Suppressor macrophage treated with lipopolysaccharide for 1 hour (primary cell): Measurements from ENCODE around the gene MTA3.
"Not testable (repeated sequence)": the region's sequence is repeated elsewhere in the genome, so short reads cannot be mapped to it uniquely, and the experiment has no call there.

ENCODE experiments used
- DNase-seq, 3 donors: peaks; one replicate each; pipeline ENCODE4 v3.0.0-alpha.2; 2020 to 2022

Gene MTA3

DNA sequence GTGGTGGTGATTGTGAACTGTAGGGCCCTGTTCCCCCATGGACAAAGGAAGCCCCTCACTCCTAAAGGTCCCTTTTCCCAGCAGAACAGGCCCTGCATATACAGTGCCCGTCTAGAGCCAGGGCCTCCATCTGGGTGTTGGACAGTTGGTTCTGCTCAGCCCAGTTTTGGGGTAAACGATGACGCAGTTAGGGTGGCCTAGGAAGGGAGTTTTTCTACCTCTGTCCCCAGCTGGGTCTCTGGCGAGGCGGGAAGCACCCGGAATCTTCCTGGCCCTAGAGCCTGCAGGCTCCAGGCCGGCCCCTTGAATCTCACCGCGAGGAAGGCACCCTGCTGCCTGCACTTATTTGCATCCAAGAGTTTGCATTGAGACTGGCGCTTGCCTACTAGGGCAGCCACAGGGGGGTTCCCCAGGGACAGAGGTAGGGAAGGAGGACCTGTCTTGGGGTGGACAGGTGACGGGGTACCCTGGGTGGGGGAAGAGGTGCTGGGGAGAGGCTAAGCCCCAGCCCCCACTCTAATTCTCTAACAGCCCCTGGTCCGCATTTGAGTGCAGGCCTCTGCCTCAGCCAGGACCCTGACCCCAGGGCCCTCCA lies 529 bp upstream of the MTA3 start:
- no peak for DNase-seq

GRCh38 chr2:42569116-42569711 lies 782 bp downstream of the MTA3 start:
- DNase-seq = peak in 1 of 3 donors; percentile 16

GRCh38 chr2:42569883-42570282 lies 1.5 kb downstream of the MTA3 start:
- DNase-seq = no peak

- DNase-seq = no peak
Measured at GRCh38 chr2:42572297-42573081, 4.1 kb downstream of the MTA3 start.

GRCh38 chr2:42573256-42573655 lies 4.8 kb downstream of the MTA3 start:
- no peak for DNase-seq

- DNase-seq = no peak
Measured at GRCh38 chr2:42575458-42576064, 7.1 kb downstream of the MTA3 start.

- no peak for DNase-seq
Measured at GRCh38 chr2:42578621-42579020, 10.2 kb downstream of the MTA3 start.

DNA sequence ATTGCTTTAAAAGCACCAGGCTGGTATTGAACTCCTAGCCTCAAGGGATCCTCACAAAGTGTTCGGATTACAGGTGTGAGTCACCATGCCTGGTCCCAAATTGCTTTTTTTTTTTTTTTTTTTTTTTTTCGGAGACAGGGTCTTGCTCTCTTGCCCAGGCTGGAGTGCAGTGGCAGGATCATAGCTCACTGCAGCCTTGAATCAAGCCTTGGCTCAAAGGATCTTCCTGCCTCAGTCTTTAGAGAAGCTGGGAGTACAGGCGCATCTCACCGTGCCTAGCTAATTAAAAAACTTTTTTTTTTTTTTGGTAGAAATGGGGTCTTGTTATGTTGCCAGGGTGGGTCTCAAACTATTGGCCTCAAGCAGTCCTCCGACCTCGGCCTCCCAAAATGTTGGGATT lies 12.8 kb downstream of the MTA3 start:
- no peak for DNase-seq

- not testable (repeated sequence) for DNase-seq
Measured at GRCh38 chr2:42584628-42585027, 16.2 kb downstream of the MTA3 start.

DNA sequence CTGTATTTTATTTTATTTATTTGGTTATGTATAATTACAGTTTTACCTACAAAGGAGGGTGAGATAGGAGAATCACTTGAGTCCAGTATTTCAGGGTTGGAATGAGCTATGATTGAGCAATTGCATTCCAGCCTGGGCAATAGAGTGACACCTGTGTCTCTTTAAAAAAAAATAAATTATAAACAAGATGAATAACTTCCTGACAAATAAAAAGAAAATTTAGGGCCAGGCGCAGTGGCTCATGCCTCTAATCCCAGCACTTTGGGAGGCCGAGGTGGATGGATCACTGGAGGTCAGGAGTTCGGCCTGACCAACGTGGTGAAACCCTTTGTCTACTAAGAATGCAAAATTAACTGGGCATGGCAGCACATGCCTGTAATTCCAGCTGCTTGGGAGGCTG lies 17.3 kb downstream of the MTA3 start:
- no peak for DNase-seq

DNA sequence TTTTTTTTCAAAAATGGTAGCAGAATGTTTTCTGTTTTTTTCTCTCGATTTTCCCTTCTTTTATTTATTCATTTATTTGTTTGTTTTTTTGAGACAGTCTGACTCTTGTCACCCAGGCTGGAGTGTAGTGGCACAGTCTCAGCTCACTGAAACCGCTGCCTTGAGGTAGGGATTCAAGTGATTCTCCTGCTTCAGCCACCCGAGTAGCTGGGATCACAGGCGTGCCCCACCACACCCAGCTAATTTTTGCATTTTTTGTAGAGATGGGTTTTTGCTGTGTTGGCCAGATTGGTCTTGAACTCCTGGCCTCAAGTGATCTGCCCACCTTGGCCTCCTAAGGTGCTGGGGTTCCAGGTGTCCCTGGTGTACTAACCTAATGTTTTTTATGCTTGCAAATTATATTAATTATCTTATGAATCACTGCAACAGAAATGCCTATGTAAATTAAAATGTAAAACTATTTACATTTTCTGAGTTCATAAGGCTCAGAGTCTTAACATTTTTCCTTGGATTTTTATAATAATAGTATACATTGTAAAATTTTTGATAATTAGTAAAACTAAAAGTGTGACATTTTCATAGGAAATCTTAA lies 19.2 kb downstream of the MTA3 start:
- no peak for DNase-seq

GRCh38 chr2:42588121-42588520 lies 19.7 kb downstream of the MTA3 start:
- DNase-seq = no peak

DNA sequence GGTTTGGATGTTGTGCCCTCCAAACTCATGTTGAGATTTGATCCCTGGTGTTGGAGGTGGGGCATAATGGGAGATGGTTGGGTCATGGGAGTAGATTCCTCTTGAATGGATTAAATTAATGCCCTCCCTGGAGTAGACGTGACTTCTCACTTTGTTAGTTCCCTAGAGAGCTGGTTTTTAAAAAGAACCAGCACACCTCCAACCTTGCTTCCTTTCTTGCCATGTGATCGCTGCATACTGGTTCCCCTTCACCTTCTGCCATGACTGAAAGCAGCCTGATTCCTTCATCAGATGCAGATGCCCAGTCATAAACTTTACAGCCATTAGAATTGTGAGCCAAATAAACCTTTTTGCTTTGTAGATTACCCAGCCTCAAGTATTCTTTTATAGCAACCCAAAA lies 21.7 kb downstream of the MTA3 start:
- DNase-seq = no peak

GRCh38 chr2:42593282-42593681 lies 24.9 kb downstream of the MTA3 start:
- DNase-seq = no peak

DNA sequence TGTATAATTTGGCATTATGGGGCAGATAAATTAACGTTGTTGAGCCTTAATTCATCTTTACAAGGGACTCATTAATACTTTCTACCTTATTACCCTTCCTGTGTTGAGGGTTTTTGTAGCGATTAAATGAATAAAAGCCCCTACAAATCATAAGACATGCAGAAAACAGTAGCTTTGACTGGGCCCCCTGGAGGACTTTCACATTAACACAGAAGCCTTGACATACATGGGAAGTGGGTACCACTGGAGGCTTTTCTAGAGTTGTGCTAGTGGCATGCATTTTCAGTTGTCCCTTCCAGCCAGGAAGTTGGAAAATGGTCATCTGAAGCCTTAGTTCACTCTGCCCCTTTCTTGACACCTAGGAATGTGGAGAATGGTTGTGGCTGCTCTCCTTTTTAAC lies 30.2 kb downstream of the MTA3 start:
- DNase-seq = no peak

DNA sequence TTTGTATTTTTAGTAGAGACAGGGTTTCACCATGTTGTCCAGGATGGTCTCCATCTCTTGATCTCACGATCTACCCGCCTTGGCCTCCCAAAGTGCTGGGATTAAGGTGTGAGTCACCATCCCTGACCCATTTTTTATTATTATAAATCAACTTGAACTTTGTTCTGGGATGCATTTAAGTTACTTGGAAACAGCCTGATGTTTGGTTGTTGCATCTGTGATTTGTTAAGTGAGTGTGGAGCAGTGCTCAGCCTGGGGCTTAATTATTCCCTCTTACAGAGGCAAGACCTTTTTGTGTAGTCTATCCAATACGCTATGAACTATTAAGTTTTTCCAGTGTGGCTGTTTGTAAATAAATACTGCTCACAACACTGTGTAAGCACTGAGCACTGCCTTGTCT lies 32.6 kb downstream of the MTA3 start:
- no peak for DNase-seq

- DNase-seq = no peak
Measured at GRCh38 chr2:42602218-42602875, 33.9 kb downstream of the MTA3 start.

DNA sequence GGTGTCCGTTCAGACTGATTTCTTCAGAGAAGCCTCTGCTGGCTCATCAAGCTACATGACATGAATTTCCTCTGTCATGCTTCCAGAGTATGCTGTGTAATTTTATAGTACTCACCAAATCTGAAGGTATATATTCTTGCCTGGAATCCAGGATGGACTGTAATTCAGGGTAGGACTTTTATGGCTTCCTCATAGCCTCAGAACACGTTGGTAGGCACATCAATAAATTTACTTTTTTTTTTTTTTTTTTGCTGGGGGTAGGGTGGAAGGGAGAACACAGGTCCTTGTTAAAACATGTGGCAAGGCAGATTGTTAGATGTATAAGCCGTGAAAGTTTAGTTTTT lies 34.4 kb downstream of the MTA3 start:
- no peak for DNase-seq

DNA sequence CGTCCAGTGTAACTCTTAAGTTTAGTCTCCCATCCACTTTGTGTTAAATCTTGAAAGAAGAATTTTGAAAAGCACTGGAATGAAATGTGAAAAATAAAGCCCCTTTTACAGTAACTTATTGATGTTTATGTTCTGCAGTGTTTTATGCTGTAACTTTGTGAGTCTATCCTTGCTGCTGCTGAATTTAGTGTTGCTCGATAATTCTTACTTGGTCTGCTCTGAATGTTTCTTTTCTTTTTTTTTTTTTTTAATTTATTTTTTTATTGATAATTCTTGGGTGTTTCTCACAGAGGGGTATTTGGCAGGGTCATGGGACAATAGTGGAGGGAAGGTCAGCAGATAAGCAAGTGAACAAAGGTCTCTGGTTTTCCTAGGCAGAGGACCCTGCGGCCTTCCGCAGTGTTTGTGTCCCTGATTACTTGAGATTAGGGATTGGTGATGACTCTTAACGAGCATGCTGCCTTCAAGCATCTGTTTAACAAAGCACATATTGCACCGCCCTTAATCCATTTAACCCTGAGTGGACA lies 36.0 kb downstream of the MTA3 start:
- not testable (repeated sequence) for DNase-seq

GRCh38 chr2:42606166-42606565 lies 37.7 kb downstream of the MTA3 start:
- DNase-seq = not testable (repeated sequence)

DNA sequence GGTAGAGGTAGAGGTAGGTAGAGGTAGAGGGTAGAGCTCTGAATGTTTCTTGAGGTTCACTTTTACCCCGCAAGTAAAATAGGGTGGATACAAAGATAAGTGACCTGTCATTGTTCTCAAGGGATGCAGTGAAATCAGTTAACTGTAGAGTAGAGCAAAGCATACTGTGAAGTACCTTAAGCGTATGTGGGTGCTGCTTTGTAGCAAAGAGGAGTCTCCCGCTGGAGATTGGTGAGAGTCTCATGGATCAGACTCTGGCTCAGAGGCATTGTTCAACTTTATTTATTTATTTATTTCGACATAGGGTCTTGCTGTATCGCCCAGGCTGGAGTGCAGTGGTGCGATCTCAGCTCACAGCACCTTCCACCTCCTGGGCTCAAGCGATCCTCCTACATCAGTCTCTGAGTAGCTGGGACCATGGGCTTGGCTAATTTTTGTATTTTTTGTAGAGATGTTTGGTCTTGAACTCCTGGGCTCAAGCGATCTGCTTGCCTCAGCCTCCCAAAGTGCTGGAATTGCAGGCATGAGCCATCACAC lies 38.7 kb downstream of the MTA3 start:
- no peak for DNase-seq

DNA sequence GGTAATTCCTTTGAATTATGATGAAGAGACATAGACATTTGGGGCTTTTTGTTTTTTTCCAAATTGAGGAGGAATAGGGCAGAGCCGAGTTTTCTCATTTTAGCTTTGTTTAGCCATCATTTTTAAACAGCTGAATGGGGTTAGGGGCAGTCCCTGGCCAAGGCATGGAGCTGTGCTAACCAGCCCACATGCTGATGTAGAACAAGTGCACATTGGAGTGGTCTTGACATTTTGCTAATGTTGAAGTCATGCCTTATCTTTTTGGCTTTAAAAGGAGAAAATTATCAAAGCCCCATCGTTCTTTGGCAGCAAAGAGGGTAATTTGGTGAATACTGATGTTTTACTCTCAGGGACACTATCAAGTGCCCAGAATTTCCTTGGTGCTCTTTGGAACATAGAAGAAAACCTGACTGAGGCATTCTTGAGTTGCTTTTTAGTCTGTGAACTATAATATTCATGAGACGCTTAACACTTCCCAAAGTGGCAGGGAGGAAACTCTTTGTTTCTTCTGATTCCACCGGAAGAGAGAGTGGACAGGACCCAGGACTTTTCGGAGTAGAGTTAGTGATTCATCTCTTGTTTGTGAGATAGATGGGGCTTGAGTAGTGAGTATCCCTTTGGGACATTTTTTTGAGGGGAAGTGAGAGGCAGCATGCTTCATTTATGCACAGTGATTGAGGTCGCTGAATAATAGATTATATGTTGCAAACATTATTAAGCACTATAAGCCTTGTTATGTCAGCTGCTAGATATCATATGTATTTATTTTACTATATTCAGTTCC lies 45.0 kb downstream of the MTA3 start:
- DNase-seq = no peak
